ENCODE measurements around the gene HS6ST1.

DNA sequence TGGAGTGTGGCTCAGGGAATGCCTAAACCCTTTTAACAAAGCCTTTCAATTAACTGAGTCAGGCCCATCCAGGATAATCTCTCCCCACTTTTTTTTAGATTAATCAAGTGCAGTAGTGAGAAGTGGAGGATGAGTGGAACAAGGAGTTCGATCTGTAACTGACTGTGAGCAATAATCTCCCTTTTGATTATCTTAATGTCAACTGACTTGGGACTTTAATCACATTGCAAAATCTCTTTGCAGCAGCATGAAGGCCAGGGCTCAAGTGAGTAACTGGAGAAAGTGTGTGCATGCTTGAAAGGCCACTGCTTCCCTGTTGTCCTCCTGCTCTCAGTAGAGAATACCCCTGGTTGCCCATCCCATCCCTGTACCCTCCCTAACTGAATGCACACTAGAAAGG is 32.1 kb upstream of the HS6ST1 start:
- TF ChIP-seq, protein P1, sequence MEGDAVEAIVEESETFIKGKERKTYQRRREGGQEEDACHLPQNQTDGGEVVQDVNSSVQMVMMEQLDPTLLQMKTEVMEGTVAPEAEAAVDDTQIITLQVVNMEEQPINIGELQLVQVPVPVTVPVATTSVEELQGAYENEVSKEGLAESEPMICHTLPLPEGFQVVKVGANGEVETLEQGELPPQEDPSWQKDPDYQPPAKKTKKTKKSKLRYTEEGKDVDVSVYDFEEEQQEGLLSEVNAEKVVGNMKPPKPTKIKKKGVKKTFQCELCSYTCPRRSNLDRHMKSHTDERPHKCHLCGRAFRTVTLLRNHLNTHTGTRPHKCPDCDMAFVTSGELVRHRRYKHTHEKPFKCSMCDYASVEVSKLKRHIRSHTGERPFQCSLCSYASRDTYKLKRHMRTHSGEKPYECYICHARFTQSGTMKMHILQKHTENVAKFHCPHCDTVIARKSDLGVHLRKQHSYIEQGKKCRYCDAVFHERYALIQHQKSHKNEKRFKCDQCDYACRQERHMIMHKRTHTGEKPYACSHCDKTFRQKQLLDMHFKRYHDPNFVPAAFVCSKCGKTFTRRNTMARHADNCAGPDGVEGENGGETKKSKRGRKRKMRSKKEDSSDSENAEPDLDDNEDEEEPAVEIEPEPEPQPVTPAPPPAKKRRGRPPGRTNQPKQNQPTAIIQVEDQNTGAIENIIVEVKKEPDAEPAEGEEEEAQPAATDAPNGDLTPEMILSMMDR (IDR thresholded peaks at IDR 0.05): no peak
- no peak for TF ChIP-seq POLR2A (IDR thresholded peaks at IDR 0.05)
- TF ChIP-seq POLR2AphosphoS5 (IDR thresholded peaks at IDR 0.05): no peak

All from prostate gland (tissue), 2 donors.